ENCODE results near the gene SAE1.

GRCh38 chr19:47190167-47190727 lies 59.6 kb downstream of the SAE1 start:
- TF ChIP-seq CTCF (conservative IDR thresholded peaks at IDR 0.05 in 1 of 2, IDR thresholded peaks at IDR 0.05 in 1 of 2; ENCODE audit: extremely low read depth in 1 of 2, insufficient read depth in 1 of 2, low read depth in 1 of 2, low read length in 2 of 2) (no peak), EZH2 (IDR thresholded peaks at IDR 0.05; ENCODE audit: borderline replicate concordance, low read length) (no peak)

Data from mammary epithelial cell (primary cell).